AG04449 (cell line): ENCODE results near the gene NIM1K.

Experiments
- CTCF ChIA-PET: fragments of 350-600 bp; formaldehyde crosslinking; extraction: SDS; loops from one replicate; lab custom pipeline; 2021; ENCODE audit warnings: antibody characterized with exemption; lab: Yijun Ruan, JAX
- POLR2A ChIA-PET: fragments of 400-600, 350-600 bp; formaldehyde crosslinking; extraction: SDS; loops from one replicate; lab custom pipeline; 2020; ENCODE audit warnings: antibody characterized with exemption, inconsistent platforms; lab: Yijun Ruan, JAX
- DNase-seq: peaks from one replicate; pipeline ENCODE4 v3.0.0-alpha.2; 2010; ENCODE audit warnings: low read depth, low spot score
- H3K4me3 ChIP-seq: 2 replicates; pipeline ENCODE4 v1.5.1; 2011; ENCODE audit warnings: low read depth, mild to moderate bottlenecking, control low read depth, low read length
- TF ChIP-seq, protein P1 (sequence below): IDR thresholded peaks from one replicate; pipeline ENCODE4 v1.5.1; 2011; ENCODE audit warnings: mild to moderate bottlenecking, moderate library complexity, low read length, control low read depth, inconsistent platforms; ENCODE audit not compliant: insufficient read depth; ENCODE audit errors: missing control alignments

NIM1K gene

DNA sequence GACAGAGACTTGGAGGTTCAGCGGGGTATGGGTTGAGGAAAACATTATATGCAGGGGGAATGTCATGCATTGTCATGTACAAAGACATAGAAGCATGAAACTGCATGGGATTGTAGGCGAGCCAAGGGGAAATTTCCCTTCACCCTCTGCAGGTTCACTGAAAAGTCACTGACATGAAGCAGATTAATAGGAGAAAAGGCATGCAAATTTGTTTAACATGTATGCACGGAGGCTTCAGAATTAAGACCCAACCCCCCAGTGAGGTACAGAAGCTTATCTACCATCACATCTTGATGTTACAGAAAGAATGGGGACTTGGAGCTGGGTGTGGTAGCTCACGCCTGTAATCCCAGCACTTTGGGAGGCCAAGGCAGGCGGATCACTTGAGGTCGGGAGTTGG lies 18.5 kb downstream of the NIM1K start:
- no peak overlapping the region for H3K4me3 ChIP-seq
- ChIA-PET POLR2A (no interaction called here), CTCF (no interaction called here)
- DNase-seq, result no peak
- TF ChIP-seq, protein P1, sequence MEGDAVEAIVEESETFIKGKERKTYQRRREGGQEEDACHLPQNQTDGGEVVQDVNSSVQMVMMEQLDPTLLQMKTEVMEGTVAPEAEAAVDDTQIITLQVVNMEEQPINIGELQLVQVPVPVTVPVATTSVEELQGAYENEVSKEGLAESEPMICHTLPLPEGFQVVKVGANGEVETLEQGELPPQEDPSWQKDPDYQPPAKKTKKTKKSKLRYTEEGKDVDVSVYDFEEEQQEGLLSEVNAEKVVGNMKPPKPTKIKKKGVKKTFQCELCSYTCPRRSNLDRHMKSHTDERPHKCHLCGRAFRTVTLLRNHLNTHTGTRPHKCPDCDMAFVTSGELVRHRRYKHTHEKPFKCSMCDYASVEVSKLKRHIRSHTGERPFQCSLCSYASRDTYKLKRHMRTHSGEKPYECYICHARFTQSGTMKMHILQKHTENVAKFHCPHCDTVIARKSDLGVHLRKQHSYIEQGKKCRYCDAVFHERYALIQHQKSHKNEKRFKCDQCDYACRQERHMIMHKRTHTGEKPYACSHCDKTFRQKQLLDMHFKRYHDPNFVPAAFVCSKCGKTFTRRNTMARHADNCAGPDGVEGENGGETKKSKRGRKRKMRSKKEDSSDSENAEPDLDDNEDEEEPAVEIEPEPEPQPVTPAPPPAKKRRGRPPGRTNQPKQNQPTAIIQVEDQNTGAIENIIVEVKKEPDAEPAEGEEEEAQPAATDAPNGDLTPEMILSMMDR, result no peak

DNA sequence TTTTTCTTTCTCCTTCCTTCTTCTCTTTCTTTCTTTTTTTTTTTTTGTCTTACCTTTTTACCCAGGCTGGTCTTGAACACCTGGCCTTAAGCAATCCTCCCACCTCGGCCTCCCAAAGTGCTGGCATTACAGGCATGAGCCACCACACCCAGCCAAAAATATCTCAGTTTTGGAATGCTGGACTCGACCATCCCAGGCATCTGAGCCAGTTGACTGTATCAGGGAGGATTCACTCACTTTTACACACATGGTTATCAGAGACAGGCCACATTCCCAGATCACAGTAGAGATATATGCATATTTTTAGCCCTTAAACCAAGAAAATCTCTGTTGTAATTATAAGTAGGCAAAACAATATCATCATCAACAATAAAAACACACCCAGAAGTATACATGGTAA lies 21.9 kb downstream of the NIM1K start:
- CTCF ChIA-PET, result no interaction called here
- TF ChIP-seq, protein P1, result no peak
- POLR2A ChIA-PET, result no interaction called here
- no peak for DNase-seq
- H3K4me3 ChIP-seq, result no peak overlapping the region

- ChIA-PET CTCF (no interaction called here), POLR2A (no interaction called here)
- H3K4me3 ChIP-seq, result no peak overlapping the region
- DNase-seq, result no peak
- TF ChIP-seq, protein P1, result no peak
Observed at GRCh38 chr5:43215073-43215631, 23.1 kb downstream of the NIM1K start.

- no peak overlapping the region for H3K4me3 ChIP-seq
- TF ChIP-seq, protein P1, result no peak
- no peak for DNase-seq
- CTCF ChIA-PET, result interaction anchor here (1.3 to 1.5 kb wide), 2 partner anchors 8 to 172 kb away, joined by 3 read pairs; no protein-coding TSS in a partner anchor
- POLR2A ChIA-PET, result no interaction called here
Observed at GRCh38 chr5:43216941-43217340, 24.9 kb downstream of the NIM1K start.

GRCh38 chr5:43219120-43219519 lies 27.1 kb downstream of the NIM1K start:
- POLR2A ChIA-PET, result no interaction called here
- CTCF ChIA-PET, result interaction anchor here (3.4 kb wide), 1 partner anchor 170 kb away, joined by 14 read pairs; no protein-coding TSS in a partner anchor
- DNase-seq, result no peak
- TF ChIP-seq, protein P1, result no peak
- H3K4me3 ChIP-seq, result no peak overlapping the region

DNA sequence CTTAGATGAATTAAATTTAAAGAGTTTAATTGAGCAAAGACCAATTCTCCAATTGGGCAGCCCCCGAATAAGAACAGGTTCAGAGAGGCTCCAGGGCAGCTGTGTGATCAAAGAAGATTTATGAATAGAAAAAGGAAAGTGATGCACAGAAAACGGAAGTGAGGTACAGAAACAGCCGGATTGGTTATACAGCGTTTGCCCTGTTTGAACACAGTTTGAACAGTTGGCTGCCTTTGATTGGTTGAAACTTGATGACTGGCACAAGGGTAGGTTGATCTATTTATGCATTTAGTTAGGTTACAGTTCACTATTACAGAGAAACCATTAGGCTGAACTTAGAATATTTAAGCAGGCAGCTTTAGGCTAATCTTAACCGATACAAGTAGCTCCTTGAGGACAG lies 29.5 kb downstream of the NIM1K start:
- ChIA-PET POLR2A (no interaction called here), CTCF (interaction anchor here (1.5 to 3.4 kb wide), 2 partner anchors 10 to 168 kb away, joined by 4 to 14 read pairs; no protein-coding TSS in a partner anchor)
- TF ChIP-seq, protein P1, result no peak
- H3K4me3 ChIP-seq, result no peak overlapping the region
- DNase-seq, result no peak
